Diencephalon (tissue), 1 donor: ENCODE data around the gene ANKRD11. TPM values are rescaled to one million over a fixed set of nuclear protein-coding genes. Genes with fewer than 3 reads are reported as not detected.

ENCODE experiments used
- small RNA-seq: library from RNA; depleted of rRNA; stranded (forward); fragments of <200 nt; gene quantifications from one replicate; pipeline ENCODE3, GENCODE V24; 2014
- total RNA-seq: library from RNA; depleted of rRNA; stranded (reverse); fragments of >200 nt; gene quantifications from one replicate; pipeline ENCODE4 v1.2.3, GENCODE V29; 2014

The ANKRD11 gene
- 36.0 TPM for total RNA-seq

GRCh38 chr16:89490439-89491237 is at the start of gene ANKRD11:
ANKRD11 (minus strand) TSS chr16:89490561; CDS start chr16:89317019, 173,542 bp downstream.

GRCh38 chr16:89507834-89508590 is 17.7 kb upstream of the ANKRD11 start, which contains the start of gene SPG7:
SPG7 (plus strand) TSS chr16:89508403; CDS start chr16:89508418, 15 bp downstream.

Small RNA genes lying within 50 kb of the gene (small RNA-seq; reads per million reads assigned to genes)
- gene RNU6-430P = not detected

Other genes with a start within 250 kb of the ANKRD11 start
- 97.6 TPM for gene SPG7, start 17.8 kb upstream of the ANKRD11 start, total RNA-seq
- 1,685 TPM for gene RPL13, start 70.1 kb upstream of the ANKRD11 start, total RNA-seq
- gene CPNE7, start 85.2 kb upstream of the ANKRD11 start, total RNA-seq = 46.1 TPM
- gene DPEP1, start 123.1 kb upstream of the ANKRD11 start, total RNA-seq = 4.6 TPM
- gene CHMP1A, start 167.1 kb upstream of the ANKRD11 start, total RNA-seq = 85.6 TPM
- gene SPATA33, start 167.3 kb upstream of the ANKRD11 start, total RNA-seq = 11.8 TPM
- gene CDK10, start 196.1 kb upstream of the ANKRD11 start, total RNA-seq = 36.9 TPM
- gene SPATA2L, start 211.1 kb upstream of the ANKRD11 start, total RNA-seq = 23.3 TPM
- gene VPS9D1, start 230.3 kb upstream of the ANKRD11 start, total RNA-seq = 15.0 TPM
- gene ZNF276, start 231.0 kb upstream of the ANKRD11 start, total RNA-seq = 16.1 TPM